ENCODE data around the gene NOS1. TPM values are rescaled to one million over a fixed set of nuclear protein-coding genes. Genes with fewer than 3 reads are reported as not detected.
A peak's percentile ranks its signal among the peaks of the same experiment; 100 is the strongest.

Gene NOS1
- total RNA-seq, 1 donor from 2014 or later = 0.11 TPM

DNA sequence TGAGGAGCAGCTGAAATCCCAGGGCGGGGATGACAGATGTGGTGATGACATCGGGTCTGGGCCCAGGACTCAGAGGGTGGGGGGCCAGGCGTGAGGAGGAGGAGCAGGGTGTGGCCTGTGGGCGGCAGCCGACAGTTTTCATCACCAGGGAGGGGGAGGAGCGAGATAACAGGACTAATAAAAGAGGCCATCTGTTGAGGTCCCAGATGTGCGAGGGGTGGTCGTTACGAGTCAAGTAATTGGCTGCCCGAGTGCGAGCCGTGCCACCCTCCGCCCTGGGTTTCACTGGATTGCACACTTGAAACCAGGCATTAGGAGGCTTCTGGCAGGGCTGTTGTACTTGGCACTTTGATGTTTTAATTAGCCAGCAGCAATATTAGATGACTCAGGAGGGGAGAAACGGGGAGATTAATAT lies 67.2 kb downstream of the NOS1 start:
- ATAC-seq (no peak), DNase-seq (ENCODE audit: missing footprints) (no peak)
- intact Hi-C loops (cut with DNase I) = no loop called here

DNA sequence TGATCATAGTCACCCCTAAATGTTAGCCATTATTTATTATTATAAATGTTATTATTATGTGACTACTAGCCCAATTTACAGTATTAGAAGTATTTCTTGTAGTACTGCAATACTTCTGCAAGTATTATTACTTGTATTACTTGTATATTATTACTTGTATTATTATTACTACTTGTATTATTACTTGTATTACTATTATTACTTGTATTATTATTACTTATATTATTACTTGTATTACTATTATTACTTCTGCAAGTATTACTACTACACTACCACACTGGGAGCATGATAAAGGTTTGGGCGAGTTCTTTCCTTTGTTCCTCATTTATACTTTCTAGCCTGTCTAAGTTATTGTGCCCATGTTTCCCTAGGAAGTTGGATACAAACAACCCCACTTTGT lies 67.9 kb downstream of the NOS1 start:
- intact Hi-C loops (cut with DNase I) = no loop called here
- DNase-seq (ENCODE audit: missing footprints) (no peak), ATAC-seq (no peak)

DNA sequence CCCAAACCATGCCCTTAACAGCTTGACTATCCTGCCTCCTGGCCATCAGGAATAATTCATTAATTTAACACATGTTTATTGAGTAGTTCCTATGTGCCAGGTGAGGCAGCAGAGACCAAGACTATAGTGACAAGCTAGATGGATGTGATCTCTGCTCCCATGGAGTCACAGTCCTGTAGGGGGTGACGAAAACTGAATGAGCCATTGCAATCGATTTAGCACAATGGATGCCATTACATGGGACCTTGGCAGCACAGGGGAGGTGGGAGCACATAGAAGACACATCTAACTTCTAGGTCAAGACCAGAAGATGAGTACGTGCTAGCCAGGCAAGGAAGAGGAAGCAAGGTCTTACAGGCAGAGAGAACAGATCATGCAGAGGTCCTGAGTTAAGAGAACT lies 68.7 kb downstream of the NOS1 start:
- ATAC-seq (no peak), DNase-seq (ENCODE audit: missing footprints) (no peak)
- intact Hi-C loops (cut with DNase I) = no loop called here

DNA sequence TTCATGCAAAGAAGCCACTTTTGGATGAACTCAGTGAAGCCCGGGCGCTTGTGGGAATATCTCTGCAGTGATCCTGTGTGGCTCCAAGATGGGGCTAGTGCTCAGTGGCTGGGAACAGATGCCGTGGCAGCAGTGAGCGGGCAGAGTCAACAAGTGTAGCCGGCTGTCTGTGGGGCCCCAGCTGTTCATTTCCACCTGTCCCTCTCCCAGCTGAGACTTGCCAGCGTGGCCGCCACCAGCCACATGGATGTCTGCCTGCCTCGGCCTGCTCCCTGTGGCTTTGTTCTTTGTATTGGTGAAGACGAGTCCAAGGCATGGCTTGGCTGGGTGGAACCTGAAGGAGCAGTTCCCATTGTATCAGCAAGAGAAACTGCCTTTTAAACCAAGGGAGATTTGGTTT lies 77.3 kb downstream of the NOS1 start:
- intact Hi-C loops (cut with DNase I) = no loop called here
- ATAC-seq (no peak), DNase-seq (ENCODE audit: missing footprints) (no peak)

DNA sequence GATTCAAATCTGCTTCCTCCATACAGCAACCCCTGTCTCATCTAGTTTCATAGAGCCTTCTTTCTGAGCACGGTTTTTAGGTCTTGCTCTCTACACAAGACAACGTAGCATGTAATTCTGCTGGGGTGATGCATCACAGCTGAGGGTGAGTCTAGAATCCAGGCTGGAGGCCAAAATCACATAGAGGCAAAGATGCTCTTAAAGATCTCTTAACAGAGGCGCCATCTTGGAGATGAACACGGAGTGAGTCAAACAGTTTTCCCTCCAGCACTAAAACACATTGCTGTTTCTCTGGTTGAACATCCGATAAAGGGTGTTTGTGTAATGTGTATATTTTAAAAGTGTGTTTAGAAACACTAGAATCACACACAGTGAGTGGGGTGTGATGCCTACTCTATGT lies 78.9 kb downstream of the NOS1 start:
- DNase-seq (ENCODE audit: missing footprints) = no peak
- no peak for ATAC-seq
- intact Hi-C loops (cut with DNase I) = no loop called here

DNA sequence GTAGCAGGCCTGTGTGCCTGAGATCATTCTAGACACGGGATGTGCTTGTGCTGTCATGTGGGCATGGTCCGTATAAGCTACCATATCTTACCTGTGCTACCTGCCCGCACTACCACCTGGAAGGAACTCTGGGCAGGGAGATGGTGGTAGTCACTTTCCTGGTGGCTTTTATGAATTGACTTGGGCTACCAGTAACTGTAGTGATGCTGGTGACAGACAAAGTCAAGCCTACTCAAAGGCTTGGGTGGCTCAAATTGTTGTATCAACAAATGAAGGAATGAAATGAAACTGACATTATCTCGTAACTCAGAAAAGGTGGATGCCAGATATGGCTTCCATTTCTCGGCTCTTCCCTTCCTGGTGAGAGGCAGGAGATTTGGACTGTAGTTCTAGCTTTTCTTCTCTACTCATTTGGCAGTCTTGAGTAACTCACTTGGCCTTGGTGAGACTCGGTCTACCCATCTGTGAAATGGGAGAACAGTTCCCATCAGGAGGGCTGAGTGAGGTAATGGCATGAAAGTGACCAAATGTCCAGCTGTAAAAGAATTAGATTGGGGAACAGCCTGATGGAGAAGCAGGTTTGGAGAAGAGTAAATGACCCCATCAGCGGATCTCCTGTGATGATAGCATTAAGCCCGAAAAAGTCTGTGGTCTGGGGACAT lies 81.3 kb downstream of the NOS1 start:
- intact Hi-C loops (cut with DNase I) = no loop called here
- no peak for DNase-seq (ENCODE audit: missing footprints)
- ATAC-seq = no peak

DNA sequence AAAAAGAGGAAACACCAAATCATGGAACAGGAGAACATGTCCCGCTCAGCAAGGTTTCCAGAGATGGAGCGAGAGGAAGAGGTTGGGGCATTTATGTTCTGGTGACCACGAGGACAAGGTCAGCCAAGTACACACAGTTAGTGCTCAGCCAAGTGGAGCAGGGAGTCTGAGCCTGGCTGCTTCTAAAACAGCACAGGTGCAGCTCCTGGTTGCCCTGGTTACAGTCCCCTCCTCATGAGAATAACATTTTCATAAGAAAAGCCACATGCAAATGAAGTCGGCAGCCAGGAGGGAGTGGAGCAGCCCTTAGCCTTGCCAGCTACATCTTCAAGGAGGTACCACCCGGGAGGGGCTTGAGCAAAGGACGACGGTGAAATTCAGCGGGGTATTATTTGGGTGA lies 81.8 kb downstream of the NOS1 start:
- intact Hi-C loops (cut with DNase I) = no loop called here
- DNase-seq (ENCODE audit: missing footprints) = no peak
- no peak for ATAC-seq

DNA sequence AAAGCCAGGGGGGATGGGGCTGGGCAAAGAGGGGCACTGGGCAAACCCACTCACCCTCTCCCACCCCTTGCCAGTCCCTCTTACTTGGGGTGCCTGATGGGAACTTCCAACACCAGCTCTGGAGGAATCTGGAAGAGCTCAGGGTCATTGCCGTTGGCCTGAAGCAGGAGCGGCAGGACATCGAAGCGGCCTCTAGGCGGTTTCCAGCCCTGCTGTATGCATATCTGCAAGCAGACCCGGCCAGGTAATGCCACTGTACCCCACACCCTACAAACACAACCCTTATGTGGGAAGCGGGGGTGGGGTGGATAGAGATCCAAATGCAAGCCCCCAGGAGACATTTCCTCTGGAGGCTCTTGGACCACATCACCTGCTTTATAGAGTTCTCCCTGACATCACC lies 83.6 kb downstream of the NOS1 start:
- DNase-seq (ENCODE audit: missing footprints) (no peak), ATAC-seq (no peak)
- intact Hi-C loops (cut with DNase I) = no loop called here

DNA sequence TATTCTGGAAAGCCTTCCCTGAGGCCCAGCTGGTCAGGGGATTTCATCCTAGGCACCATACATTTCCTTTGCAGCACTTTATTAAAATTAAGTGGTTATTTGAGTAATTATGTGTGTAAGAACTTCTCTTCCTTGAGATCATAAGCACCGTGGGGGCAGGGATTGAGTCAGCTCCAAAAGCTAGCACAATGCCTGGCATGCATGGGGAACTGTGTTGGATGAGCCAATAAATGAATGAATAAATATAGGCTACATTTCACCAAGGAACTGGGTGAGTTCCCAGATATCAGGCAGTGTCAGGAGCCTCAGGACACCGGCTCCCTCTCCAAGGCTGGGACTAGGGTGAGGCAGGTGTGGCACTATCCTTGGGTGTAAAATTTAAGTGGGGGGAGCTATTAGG lies 88.3 kb downstream of the NOS1 start:
- DNase-seq (ENCODE audit: missing footprints) = no peak
- peak; percentile 67 for ATAC-seq
- intact Hi-C loops (cut with DNase I) = no loop called here

DNA sequence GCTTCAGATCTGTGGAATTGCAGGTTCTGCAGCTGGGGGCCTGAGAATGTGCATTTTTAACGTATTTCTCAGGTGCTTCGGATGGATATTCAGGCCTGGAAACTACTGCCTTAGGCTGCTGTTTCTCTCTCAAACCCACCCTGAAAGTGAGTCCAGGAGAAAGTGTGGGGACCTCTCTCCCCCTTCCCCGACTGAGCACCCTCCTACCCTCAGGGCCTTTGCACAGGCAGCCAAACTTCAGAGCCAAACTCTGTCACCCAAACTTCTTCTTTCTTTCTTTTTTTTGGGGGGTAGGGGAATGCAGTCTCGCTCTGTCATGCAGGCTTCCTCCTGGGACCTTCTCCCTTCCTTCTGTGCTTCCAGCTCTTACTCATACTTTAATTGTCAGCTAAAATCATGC lies 88.7 kb downstream of the NOS1 start:
- no peak for ATAC-seq
- intact Hi-C loops (cut with DNase I) = no loop called here
- DNase-seq (ENCODE audit: missing footprints) = no peak

DNA sequence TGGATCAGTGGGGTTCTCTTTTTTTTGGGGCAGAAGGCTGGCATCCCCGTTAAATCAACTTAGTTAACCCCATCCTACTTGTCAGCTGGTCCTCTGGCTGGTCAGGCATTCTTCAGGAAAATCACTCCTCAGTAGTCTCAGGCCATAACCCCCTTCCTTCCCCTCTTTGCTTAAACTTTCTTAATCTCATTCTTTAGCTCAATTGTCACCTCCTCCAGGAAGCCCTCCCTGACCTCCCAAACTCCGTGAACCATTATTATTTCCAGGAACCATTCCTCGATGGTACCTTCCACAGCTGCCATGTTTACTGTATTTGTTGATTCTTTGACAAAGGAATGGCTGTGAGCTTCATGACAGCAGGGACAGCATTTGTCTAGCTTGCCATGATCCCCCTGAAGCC lies 98.7 kb downstream of the NOS1 start:
- DNase-seq (ENCODE audit: missing footprints) (no peak), ATAC-seq (no peak)
- intact Hi-C loops (cut with DNase I) = no loop called here

DNA sequence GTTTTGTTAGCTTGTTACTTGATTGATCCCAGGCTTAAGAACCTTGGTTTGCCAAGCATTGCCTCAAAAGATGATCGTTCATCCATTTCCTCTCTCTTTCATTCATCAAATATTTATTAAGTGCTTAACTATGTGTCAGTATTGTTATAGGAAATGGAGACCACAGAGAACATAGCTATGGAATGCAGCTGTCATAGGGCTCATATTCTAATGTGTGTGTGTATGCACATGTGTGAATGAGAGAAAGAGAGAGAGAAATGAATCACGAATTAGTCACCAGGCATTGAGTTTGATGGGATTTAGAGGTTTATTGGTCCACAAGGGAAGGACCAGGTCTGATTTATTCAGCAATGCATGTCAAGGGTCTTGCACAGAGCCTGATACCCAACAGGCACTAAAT lies 100.2 kb downstream of the NOS1 start:
- no peak for ATAC-seq
- DNase-seq (ENCODE audit: missing footprints) = no peak
- intact Hi-C loops (cut with DNase I) = no loop called here

DNA sequence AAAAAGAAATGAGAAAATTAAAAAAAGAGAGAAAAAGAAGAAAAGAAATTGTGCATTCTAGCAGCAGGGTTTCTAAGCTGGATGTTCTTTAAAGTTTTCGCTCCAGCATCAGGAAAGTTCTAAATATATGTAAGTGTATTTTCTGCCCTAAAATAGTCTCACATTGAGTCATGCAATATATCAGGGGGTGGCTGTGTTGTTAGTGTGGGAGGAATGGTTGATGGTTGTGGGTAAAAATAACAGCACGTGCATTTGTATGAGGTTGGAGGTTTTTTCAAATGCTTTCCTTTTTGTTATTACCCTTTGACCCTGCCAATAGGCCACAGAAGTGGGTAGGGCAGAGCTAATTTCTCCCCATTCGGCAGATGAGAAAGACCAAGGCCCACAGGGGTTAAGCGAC lies 106.0 kb downstream of the NOS1 start:
- intact Hi-C loops (cut with DNase I) = no loop called here
- no peak for ATAC-seq
- no peak for DNase-seq (ENCODE audit: missing footprints)

DNA sequence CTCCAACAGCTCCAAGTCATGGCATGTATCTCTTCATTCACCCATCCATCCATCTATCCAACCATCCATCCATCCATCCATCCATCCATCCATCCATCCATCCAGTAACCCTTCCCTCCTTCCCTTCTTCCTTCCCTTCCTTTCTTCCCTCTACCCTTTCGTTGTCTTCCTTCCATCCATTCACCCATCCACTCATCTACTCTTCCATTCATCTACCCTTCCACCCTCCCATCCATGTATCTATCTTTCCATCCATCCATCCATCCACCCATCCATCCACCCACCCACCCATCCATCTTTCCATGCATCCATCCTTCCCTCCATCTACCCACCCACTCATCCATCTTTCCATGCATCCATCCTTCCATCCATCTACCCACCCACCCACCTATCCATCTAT lies 117.9 kb downstream of the NOS1 start:
- no peak for DNase-seq (ENCODE audit: missing footprints)
- ATAC-seq = no peak
- intact Hi-C loops (cut with DNase I) = no loop called here

DNA sequence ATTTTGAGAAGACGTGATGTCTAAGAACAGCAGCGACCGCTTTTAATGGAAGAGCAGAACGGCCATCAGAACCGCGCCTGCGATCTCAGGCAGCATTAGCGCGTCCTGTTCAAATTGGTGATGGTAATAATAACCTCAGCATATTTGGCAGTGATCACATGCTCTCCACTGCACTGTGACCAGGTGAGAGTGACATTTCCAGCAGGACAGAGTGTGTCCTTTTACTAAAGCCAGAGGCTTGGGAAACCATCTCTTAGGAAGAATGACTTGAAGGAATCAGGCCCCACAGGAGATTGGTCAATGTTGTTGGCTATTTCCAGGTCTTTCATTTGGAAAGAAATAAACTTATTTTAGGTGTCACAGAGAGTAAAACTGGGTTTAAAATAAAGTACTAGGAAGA lies 119.7 kb downstream of the NOS1 start:
- ATAC-seq (no peak), DNase-seq (ENCODE audit: missing footprints) (no peak)
- intact Hi-C loops (cut with DNase I) = no loop called here

DNA sequence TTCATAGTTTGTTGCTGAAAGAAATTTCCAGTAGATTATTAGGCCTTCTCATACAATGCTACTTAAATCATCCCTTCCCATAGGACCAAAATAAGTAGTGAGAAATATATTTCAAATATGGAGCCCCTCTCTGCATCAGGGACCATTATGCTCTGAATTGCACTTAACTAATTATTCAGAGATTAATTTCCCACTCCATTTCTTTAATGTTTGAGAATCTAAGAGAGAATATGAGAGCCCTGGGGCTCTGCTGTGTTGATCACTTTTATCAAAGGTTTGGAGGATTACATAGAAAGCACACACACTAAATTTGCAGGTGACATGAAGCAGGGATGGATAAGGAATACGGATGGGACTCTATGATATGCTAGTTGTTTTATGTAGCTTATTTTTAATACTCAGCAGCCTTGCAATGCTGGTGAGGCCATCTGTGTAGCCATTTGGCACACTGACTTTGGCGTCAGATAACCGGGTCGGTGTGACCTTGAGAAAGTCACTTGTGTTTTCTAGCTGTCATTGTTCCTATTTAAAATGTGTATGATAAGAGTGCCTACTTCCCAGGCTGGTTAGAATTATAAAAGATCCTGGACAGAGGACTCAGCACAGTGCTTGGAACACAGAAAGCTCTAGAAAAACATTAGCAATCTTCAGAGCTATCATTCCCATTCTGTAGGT lies 121.2 kb downstream of the NOS1 start:
- no peak for ATAC-seq
- intact Hi-C loops (cut with DNase I) = no loop called here
- no peak for DNase-seq (ENCODE audit: missing footprints)

DNA sequence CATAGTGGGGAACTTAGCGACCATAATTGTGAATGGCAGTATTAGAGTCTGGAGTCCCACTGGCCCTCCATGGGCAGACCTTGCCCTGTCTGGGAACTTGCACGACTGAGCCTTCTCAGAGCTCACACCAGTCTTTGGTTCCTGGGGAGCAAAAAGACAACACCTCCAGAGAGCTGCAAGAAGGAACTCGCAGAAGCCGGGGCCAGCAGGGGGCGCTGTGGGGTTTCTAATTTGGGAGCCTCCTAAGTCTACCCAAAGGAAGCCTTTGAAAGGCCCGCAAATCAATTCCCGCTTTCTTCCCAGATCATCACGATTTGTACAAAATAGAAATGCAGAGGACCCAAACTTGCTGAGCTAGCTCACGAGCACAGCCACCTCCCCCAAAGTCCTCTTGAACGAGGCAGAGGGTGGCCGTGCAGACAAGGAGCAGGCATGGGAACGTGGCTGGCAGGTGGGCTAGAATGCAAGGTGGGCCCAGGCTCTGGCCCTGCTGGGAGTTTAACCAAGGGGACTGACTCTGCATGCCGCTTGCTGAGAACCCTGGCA lies 124.9 kb downstream of the NOS1 start:
- DNase-seq (ENCODE audit: missing footprints) = peak; percentile 86
- intact Hi-C loops (cut with DNase I) = loop anchor here (2.0 to 10.0 kb wide), 3 partner anchors 128 to 600 kb away; partner anchors contain the start of gene NOS1
- ATAC-seq = peak; percentile 42

DNA sequence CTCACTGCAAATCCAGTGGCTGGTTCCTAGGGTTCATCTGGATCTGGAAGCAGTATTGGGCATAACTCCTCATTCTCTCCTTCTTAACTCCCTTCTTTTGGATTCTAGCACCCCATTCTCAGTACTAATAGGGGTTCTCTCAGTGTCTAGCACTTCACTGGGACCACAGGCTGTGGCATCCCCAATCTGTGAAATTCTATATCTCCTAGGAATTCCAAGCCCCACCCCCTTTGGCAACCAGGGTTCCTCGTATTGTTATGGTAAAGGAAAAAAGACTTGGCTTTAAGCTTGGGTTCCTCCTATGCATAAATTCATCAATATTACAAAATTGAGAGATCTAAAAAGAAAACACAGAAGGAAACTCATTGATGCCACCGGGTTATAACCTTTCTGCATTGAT lies 126.2 kb downstream of the NOS1 start:
- ATAC-seq (no peak), DNase-seq (ENCODE audit: missing footprints) (no peak)
- intact Hi-C loops (cut with DNase I) = loop anchor here (10.0 kb wide), 2 partner anchors 130 to 440 kb away; partner anchors contain the start of gene NOS1

DNA sequence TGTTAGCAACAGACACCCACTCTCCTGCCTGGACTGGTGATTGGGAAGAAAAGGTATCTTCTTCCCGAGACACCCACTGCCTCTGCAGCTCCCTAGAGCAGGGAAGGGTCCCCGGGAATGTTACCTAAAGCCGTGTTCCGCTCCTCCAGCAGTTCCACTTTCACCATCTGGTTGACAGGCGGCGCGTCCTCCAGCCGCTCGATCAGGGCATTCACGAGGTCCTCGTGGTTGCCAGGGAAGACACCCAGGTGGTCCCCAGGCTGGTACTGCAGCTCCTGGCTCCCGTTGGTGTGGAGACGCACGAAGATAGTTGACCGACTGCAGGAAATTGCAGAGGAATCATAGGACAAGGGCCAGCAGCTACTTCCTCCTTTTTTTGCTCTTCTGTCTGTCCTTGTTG lies 127.0 kb downstream of the NOS1 start:
- intact Hi-C loops (cut with DNase I) = loop anchor here (10.0 kb wide), 2 partner anchors 130 to 440 kb away; partner anchors contain the start of gene NOS1
- ATAC-seq (no peak), DNase-seq (ENCODE audit: missing footprints) (no peak)

DNA sequence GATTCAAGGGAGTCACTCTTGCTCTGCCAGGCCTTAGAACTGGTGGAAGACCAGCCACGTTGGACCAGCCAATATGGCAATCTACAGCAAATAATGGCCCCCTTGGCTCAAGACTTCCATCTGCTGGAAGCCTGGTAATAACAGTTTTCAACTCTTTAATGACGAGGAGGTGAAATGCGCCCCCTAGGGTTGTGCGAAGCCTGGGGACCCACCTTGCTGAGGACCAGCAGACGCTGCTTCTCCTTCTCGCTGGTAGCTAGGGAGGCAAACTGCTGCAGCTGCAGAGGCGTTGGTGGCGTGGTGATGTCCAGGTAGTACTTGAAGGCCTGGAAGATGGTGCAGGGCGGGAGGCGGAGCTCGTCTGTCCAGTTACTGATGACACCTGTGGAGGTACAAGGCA lies 129.7 kb downstream of the NOS1 start:
- ATAC-seq (no peak), DNase-seq (ENCODE audit: missing footprints) (no peak)
- intact Hi-C loops (cut with DNase I) = loop anchor here (10.0 kb wide), 2 partner anchors 133 to 443 kb away; partner anchors contain the start of gene NOS1
